Measurements from ENCODE around the gene MTG2. TPM values are rescaled to one million over a fixed set of nuclear protein-coding genes. Genes with fewer than 3 reads are reported as not detected.

MTG2 gene
- polyA plus RNA-seq, 1 donor (not counting 4 experiments of a cell fraction or from before 2014, with no cell fraction given): 24.7 TPM

DNA sequence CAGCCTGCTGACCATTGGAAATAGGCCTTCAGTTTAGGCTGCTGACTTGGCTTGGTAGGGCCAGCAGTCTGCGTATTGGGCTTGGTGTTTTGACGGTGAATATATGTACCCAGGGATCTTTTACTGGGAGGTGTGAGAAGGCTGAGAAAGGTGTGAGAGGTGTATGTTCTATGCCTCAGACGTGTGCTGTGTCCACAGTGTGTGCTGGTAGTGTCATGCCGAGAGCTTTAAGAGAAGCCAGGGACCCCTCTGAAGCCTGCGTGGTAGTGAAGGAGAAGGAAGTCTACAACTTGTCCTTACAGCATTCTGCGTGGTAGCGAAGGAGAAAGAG, 37.2 kb upstream of the MTG2 start:
- H3K9me3 ChIP-seq (ENCODE audit: control insufficient read depth, low read depth, low read length): no peaks in the 10 kb centered on the region
- H3K4me2 ChIP-seq (ENCODE audit: control insufficient read depth, extremely low read depth, insufficient read depth, low read depth, low read length): no peak overlapping the region
- dilution Hi-C loops (cut with MboI; ENCODE audit: extremely low pct_ligation_motif_present, low sequenced_read_pairs): no loop called here
- H3K9me1 ChIP-seq (ENCODE audit: control insufficient read depth, extremely low read depth, insufficient read depth, low read length): peaks cover 26% of the 10 kb centered on the region
- peaks cover 80% of the 10 kb centered on the region for H3K79me2 ChIP-seq (ENCODE audit: control insufficient read depth, insufficient read depth, low read length)
- H3K27ac ChIP-seq (ENCODE audit: control insufficient read depth, insufficient read depth, low read length): no peak overlapping the region
- TF ChIP-seq EZH2 (IDR thresholded peaks at IDR 0.05; ENCODE audit: low read length): no peak
- TF ChIP-seq, protein P1, sequence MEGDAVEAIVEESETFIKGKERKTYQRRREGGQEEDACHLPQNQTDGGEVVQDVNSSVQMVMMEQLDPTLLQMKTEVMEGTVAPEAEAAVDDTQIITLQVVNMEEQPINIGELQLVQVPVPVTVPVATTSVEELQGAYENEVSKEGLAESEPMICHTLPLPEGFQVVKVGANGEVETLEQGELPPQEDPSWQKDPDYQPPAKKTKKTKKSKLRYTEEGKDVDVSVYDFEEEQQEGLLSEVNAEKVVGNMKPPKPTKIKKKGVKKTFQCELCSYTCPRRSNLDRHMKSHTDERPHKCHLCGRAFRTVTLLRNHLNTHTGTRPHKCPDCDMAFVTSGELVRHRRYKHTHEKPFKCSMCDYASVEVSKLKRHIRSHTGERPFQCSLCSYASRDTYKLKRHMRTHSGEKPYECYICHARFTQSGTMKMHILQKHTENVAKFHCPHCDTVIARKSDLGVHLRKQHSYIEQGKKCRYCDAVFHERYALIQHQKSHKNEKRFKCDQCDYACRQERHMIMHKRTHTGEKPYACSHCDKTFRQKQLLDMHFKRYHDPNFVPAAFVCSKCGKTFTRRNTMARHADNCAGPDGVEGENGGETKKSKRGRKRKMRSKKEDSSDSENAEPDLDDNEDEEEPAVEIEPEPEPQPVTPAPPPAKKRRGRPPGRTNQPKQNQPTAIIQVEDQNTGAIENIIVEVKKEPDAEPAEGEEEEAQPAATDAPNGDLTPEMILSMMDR (optimal IDR thresholded peaks at IDR 0.05 in 1 of 3, IDR thresholded peaks at IDR 0.05 in 1 of 3, conservative IDR thresholded peaks at IDR 0.05 in 1 of 3; ENCODE audit: extremely low read depth in 1 of 3, insufficient read depth in 2 of 3, low read length in 3 of 3): no peak
- no peak overlapping the region for H2AFZ ChIP-seq (ENCODE audit: control insufficient read depth, low read length)
- no peak for DNase-seq (ENCODE audit: low read depth, low spot score)
- peaks cover 56% of the 10 kb centered on the region for H4K20me1 ChIP-seq (ENCODE audit: control insufficient read depth, extremely low read depth, insufficient read depth, low read length)
- no peak for FAIRE-seq
- peaks cover 7 to 9% of the 10 kb centered on the region in 2 experiments for H3K36me3 ChIP-seq (ENCODE audit: control insufficient read depth in 2 of 2, extremely low read depth in 1 of 2, insufficient read depth in 2 of 2, low read length in 2 of 2)
- no peaks in the 10 kb centered on the region for H3K27me3 ChIP-seq (ENCODE audit: control insufficient read depth, extremely low read depth, insufficient read depth, low read length)
- peaks cover 42% of the 10 kb centered on the region for H3K4me1 ChIP-seq (ENCODE audit: control insufficient read depth, extremely low read depth, insufficient read depth, low read length)
- H3K4me3 ChIP-seq (ENCODE audit: control insufficient read depth in 2 of 3, extremely low read depth in 1 of 3, insufficient read depth in 2 of 3, low read depth in 1 of 3, low read length in 3 of 3): no peak overlapping the region
- no peak overlapping the region for H3K9ac ChIP-seq (ENCODE audit: control insufficient read depth, extremely low read depth, insufficient read depth, low read length)

DNA sequence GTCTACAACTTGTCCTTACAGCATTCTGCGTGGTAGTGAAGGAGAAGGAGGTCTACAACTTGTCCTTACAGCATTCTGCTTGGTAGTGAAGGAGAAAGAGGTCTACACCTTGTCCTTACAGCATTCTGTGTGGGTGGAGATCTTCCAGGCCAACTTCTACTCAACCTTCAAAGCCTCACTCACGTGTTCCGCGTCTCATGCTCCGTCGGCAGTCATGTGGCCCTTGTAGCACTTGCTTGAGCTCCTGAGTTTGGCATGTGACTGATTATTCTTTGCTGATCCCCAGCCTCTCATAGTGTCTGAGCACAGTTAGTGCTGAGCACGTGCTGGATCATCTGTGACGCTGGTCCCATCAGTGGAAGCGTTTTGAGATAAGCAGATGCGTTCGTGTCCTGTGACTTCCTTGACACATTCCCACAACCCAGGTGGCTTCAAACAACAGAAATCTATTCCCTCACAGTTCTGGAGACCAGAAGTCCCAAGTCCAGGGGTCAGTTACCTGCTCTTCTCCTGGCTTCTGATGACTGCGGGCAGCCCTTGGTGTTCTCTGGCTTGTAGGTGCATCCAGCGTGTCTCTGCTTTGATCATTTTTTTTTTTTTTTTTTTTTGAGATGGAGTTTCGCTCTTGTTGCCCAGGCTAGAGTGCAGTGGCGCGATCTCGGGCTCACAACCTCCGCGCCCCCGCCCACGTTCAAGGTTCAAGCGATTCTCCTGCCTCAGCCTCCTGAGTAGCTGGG, 36.6 kb upstream of the MTG2 start:
- TF ChIP-seq, protein P1 (optimal IDR thresholded peaks at IDR 0.05 in 1 of 3, IDR thresholded peaks at IDR 0.05 in 1 of 3, conservative IDR thresholded peaks at IDR 0.05 in 1 of 3; ENCODE audit: extremely low read depth in 1 of 3, insufficient read depth in 2 of 3, low read length in 3 of 3): no peak
- TF ChIP-seq EZH2 (IDR thresholded peaks at IDR 0.05; ENCODE audit: low read length): no peak
- DNase-seq (ENCODE audit: low read depth, low spot score): no peak
- H3K9me1 ChIP-seq (ENCODE audit: control insufficient read depth, extremely low read depth, insufficient read depth, low read length): peaks cover 26% of the 10 kb centered on the region
- peaks cover 42% of the 10 kb centered on the region for H3K4me1 ChIP-seq (ENCODE audit: control insufficient read depth, extremely low read depth, insufficient read depth, low read length)
- no peak for FAIRE-seq
- dilution Hi-C loops (cut with MboI; ENCODE audit: extremely low pct_ligation_motif_present, low sequenced_read_pairs): no loop called here
- peaks cover 5 to 7% of the 10 kb centered on the region in 2 experiments for H3K36me3 ChIP-seq (ENCODE audit: control insufficient read depth in 2 of 2, extremely low read depth in 1 of 2, insufficient read depth in 2 of 2, low read length in 2 of 2)
- H3K4me2 ChIP-seq (ENCODE audit: control insufficient read depth, extremely low read depth, insufficient read depth, low read depth, low read length): no peak overlapping the region
- H3K27ac ChIP-seq (ENCODE audit: control insufficient read depth, insufficient read depth, low read length): no peak overlapping the region
- H3K27me3 ChIP-seq (ENCODE audit: control insufficient read depth, extremely low read depth, insufficient read depth, low read length): no peaks in the 10 kb centered on the region
- H3K79me2 ChIP-seq (ENCODE audit: control insufficient read depth, insufficient read depth, low read length): peaks cover 80% of the 10 kb centered on the region
- no peak overlapping the region for H3K9ac ChIP-seq (ENCODE audit: control insufficient read depth, extremely low read depth, insufficient read depth, low read length)
- H4K20me1 ChIP-seq (ENCODE audit: control insufficient read depth, extremely low read depth, insufficient read depth, low read length): peaks cover 58% of the 10 kb centered on the region
- no peak overlapping the region for H3K4me3 ChIP-seq (ENCODE audit: control insufficient read depth in 2 of 3, extremely low read depth in 1 of 3, insufficient read depth in 2 of 3, low read depth in 1 of 3, low read length in 3 of 3)
- no peaks in the 10 kb centered on the region for H3K9me3 ChIP-seq (ENCODE audit: control insufficient read depth, low read depth, low read length)
- no peak overlapping the region for H2AFZ ChIP-seq (ENCODE audit: control insufficient read depth, low read length)

All from keratinocyte (primary cell).